Stimulated activated CD4-positive, alpha-beta T cell treated with anti-CD3 and anti-CD28 coated beads, TNF-alpha, amount 100 ng/mL, for 1 hour (primary cell): Measurements from ENCODE around the gene TBK1.
A peak's percentile ranks its signal among the peaks of the same experiment; 100 is the strongest.

ENCODE experiments used
- DNase-seq, 3 donors: peaks; one replicate each; pipeline ENCODE4 v3.0.0-alpha.2; 2020; ENCODE audit warnings: low read depth in 3 of 3, low spot score in 1 of 3

TBK1 gene

DNA sequence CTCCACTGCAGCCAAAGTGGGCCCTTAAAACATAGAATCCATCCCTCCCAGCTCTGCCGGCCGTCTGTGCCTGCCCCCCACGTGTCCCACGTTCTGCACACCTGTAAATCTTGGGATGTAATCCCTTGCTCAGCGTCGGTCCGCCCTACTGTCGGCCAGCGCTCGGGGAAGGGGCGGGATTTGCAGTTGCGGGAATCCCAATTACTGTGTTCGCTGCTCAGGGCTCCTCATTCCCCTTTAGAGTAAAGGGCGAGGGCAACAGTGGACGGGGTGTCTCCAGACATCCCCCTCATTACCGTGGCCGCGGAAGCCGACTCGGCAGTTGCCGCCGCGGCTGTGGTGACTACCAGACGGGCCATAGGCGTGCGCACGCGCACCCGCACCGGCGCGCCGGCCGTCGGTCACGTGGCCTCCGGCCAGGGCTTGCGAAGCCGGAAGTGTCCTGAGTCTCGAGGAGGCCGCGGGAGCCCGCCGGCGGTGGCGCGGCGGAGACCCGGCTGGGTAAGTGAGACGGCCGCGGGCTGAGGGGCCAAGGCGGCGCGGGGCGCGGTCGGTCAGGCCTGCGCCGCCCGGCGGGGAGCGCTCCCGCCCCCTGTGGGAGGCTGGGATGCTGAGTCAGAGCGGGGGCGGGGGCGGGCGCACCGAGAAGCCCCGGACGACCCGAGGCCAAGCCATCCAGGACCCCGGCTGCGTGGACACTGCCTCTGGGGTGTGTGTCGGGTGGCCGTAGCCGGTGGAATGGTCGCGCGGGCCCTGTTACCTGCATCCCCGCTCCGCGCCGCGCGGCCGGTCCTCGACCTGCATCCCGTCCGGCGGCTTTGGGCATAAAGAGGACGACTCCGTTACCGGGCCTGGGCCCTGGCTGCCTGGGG, at the start of gene TBK1:
TBK1 (plus strand) TSS at position 434 of the 872 bp plus-strand sequence. CDS start 3,751 bp downstream, outside the sequence.
- peak in 1 of 3 donors; percentile 53 for DNase-seq

DNA sequence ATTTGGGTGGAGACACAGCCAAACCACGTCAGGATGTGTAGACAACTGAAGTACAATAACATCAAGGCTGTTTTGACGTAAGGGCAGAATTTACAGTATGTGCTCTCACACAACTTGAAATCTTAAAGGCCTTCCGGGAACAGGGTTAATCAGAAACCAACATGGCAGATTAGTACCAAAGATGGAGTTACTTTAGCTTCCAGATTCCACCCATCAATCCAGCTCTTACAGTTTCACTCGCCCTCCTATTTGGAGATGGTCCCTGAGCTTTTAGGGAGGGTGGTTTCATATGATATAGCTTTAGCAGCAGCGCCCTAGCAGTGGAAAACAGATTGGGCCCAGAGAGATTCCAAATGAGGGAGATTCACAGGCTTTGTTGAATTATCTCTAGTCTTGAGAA, 49.7 kb upstream of the TBK1 start:
- no peak for DNase-seq

DNA sequence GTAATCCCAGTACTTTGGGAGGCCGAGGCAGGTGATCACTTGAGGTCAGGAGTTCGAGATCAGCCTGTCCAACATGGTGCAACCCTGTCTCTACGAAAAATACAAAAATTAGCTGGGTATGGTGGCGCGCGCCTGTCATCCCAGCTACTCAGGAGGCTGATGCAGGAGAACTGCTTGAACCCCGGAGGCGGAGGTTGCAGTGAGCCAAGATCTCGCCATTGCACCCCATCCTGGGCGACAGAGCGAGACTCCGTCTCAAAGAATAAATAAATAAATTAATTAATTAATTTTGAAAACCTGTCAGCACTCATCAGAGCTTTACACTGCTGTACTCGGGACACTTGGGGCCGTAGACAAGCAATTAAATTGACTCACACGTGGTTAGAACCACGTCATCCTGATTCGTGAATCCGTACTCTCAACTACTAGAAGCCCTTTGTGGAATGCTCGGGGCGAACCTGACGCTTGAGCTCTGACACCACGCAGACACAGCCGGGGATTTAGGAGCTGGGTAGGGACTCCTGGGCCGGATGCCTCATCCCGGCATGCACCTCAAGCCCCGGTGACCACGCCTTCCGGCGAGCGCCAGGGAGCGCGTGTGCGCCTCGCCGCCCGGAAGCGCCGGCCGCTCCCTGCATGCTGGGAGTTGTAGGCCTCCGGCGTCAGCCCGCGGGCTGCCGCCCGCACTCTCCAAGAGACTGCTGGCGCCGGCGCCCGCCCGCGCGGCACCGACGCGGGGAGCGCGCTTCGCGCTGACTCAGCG, 48.0 kb upstream of the TBK1 start, which contains the start of gene XPOT:
XPOT (plus strand) TSS at position 686 of the 763 bp plus-strand sequence. CDS start 5,644 bp downstream, outside the sequence.
- peak; percentile 81 to 84 (median 84) for DNase-seq

DNA sequence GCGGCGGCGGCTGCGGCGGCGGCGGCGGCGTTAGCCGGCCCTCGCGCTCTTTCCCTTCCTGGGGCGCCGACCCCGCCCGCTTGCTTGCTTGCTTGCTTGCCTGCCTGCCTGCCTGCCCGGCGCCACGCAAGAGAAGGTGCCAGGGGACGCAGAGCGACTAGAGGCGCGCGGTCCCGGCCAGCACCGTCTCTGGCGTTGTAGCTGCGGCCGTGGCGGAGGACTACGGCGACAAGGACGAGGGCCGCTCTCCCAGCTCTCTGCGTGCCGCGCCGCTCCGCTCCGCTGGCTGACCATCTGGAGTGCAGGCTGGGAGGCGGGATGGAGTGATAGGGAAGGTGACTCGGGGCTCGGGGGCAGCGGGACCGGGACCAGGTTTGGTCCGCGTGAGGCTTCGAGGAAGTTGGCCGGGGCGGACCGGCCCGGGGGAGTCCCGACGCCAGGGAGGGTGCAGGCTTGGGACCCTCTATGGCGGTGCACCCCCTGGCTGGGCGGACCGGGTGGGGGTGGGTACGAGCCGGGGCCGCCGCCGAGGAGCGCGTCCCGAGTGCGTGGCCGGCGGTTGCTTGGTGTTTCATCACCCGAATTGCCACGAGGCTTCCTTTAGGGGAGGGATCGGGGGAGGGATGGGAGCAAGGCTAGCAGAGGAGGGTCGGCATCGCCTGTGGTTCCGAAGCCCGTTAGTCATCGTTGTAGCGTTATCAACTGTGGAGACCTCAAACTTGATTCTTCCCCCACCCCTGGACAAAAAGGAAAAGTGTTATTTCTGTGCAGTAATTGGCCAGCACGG, 47.3 kb upstream of the TBK1 start:
- peak in 2 of 3 donors; percentile 22 to 58 for DNase-seq

GRCh38 chr12:64407342-64408223, 44.3 kb upstream of the TBK1 start:
- DNase-seq: no peak

- DNase-seq: no peak
Measured at GRCh38 chr12:64411427-64411826, 40.5 kb upstream of the TBK1 start.

DNA sequence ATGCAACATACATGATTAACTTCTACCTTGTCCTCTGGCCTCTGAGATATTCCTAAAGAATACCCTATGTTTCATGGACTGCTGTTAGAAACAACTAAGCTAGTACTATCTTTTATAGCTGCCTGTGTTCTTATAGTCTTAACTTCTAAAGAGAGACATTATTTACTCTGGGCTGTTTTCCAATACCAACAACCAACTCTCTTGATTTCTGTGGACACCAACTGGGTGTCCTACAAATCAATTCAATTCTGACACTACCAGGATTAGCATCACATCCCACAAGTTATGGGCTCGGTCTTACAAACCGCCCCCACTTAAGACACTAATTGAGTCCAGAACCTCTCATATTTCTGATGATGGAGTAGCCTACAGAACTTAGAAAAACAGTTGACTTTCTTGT, 39.5 kb upstream of the TBK1 start:
- no peak for DNase-seq

DNA sequence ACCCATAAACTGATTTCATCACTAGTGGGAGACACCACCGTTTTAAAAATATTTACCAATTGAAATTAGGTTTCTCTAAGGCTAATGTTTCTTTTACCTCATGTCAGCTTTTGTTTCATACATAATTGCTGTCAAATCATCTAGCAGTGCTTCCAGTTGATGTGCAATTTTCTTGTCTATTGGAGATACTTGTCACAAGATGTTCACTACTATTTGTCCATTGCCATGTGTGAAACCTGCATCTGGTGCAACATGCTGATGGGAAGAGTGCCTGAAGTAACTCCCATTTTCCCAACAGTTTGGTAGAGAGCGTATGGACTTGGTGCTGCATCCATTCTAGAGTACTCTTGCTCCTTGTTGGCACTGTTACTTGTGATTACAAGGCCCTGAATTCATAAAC, 38.0 kb upstream of the TBK1 start:
- no peak for DNase-seq

- no peak for DNase-seq
Measured at GRCh38 chr12:64418209-64418608, 33.7 kb upstream of the TBK1 start.

- no peak for DNase-seq
Measured at GRCh38 chr12:64419696-64420095, 32.2 kb upstream of the TBK1 start.

- no peak for DNase-seq
Measured at GRCh38 chr12:64427988-64428387, 23.9 kb upstream of the TBK1 start.

DNA sequence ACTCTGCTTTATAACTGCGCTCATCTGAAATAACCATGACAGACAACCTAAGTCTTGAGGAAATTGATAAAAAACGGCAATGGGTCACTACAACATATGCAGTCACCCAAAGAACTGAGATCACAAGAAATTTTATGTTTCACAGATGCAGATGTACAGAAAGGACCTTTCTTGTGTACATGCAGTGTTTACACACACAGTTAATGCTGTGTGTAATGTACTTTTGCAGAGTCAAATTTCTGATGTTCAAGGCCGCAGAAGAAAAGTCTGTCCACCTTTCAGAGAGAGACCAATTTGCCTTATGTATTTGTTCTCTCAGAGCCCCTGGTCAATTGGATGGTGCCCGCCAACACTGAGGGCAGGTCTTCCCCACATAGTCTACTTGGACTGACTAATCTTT, 23.0 kb upstream of the TBK1 start:
- no peak for DNase-seq

GRCh38 chr12:64430886-64431285, 21.0 kb upstream of the TBK1 start:
- DNase-seq: no peak

- DNase-seq: no peak
Measured at GRCh38 chr12:64431791-64432190, 20.1 kb upstream of the TBK1 start.

- DNase-seq: no peak
Measured at GRCh38 chr12:64433915-64434314, 18.0 kb upstream of the TBK1 start.

DNA sequence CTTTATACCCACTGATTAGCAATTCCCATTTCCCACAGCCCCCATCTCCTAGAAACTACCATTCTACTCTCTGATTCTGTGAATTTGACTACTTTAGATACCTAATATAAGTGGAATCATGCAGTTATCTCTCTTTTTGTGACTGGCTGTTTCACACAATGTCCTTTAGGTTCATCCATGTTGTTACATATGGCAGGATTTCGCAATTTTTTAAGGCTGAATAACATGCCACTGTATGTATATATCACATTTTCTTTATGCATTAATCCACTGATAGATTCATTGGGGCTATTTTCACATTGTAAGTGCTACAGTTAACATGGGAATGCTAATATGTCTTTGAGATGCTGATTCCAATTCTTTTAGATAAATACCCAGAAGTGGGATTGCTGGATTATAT, 11.8 kb upstream of the TBK1 start:
- no peak for DNase-seq

- no peak for DNase-seq
Measured at GRCh38 chr12:64445490-64445889, 6.4 kb upstream of the TBK1 start.

DNA sequence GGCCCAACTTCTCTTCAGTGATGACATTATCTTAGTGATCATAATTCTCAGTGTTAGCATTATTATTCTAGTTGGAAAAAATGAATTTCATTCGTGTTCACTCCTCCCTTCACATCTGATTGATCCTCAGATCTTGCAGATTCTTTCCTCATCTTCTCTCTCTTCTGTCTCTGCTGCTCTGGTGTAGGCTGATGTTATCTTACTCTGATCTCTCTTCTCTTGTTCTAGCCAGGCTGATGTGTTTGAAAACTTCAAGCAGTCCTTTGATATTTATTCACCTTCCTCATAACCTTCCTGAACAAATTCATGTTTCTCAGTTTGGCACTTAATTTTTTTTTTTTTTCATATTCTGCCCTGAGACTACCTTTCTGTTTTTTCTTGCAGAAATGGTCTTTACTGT, 5.6 kb upstream of the TBK1 start:
- DNase-seq: no peak

- DNase-seq: no peak
Measured at GRCh38 chr12:64450057-64450640, 1.8 kb upstream of the TBK1 start.
